Measurements from ENCODE around the gene CFAP206.
"Not testable (repeated sequence)": the region's sequence is repeated elsewhere in the genome, so short reads cannot be mapped to it uniquely, and the experiment has no call there.

DNA sequence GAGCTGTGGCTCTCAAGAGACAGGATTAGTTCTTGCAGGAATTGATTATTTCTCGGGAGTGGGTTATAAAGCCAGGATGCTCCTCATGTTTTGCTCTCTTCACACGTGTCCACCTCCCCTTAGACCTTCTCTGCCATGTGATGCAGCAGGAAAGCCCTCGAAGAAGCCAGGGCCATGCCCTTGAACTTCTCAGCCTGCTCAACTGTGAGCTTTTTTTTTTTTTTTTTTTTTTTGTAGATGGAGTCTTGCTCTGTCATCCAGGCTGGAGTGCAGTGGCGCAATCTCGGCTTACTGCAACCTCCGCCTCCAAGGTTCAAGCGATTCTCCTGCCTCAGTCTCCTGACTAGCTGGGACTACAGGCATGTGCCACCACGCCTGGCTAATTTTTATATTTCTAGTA lies 81.6 kb downstream of the CFAP206 start:
- TF ChIP-seq, protein P1, sequence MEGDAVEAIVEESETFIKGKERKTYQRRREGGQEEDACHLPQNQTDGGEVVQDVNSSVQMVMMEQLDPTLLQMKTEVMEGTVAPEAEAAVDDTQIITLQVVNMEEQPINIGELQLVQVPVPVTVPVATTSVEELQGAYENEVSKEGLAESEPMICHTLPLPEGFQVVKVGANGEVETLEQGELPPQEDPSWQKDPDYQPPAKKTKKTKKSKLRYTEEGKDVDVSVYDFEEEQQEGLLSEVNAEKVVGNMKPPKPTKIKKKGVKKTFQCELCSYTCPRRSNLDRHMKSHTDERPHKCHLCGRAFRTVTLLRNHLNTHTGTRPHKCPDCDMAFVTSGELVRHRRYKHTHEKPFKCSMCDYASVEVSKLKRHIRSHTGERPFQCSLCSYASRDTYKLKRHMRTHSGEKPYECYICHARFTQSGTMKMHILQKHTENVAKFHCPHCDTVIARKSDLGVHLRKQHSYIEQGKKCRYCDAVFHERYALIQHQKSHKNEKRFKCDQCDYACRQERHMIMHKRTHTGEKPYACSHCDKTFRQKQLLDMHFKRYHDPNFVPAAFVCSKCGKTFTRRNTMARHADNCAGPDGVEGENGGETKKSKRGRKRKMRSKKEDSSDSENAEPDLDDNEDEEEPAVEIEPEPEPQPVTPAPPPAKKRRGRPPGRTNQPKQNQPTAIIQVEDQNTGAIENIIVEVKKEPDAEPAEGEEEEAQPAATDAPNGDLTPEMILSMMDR (IDR thresholded peaks at IDR 0.05; ENCODE audit: low read depth, low read length), result not testable (repeated sequence)
- TF ChIP-seq EZH2phosphoT487 (IDR thresholded peaks at IDR 0.05; ENCODE audit: low read depth), result not testable (repeated sequence)
